Omental fat pad (tissue), 4 donors: ENCODE results near the gene PKN1. TPM values are rescaled to one million over a fixed set of nuclear protein-coding genes. Genes with fewer than 3 reads are reported as not detected.

Experiments used
- ATAC-seq: fragments of 150-250 bp; one replicate; pipeline ENCODE4 v1.9.1; 2016; ENCODE audit warnings: mild to moderate bottlenecking, moderate library complexity; ENCODE audit not compliant: low FRiP score
- DNase-seq: peaks from one replicate; pipeline ENCODE4 v3.0.0-alpha.2; 2019; ENCODE audit warnings: low spot score
- CTCF ChIP-seq, 3 donors: fragments of 450-650 bp; IDR thresholded peaks; one replicate each; pipeline ENCODE4 v1.5.1; 2016 to 2017; ENCODE audit warnings: antibody characterized with exemption in 3 of 3, mild to moderate bottlenecking in 3 of 3, moderate library complexity in 2 of 3
- total RNA-seq, 4 donors: library from RNA; depleted of rRNA; stranded (reverse); fragments of >200 nt; gene quantifications; one replicate each; pipeline ENCODE4 v1.1.0, GENCODE V29; 2016

The PKN1 gene
- total RNA-seq, 4 donors from 2014 or later: 47.3 to 104 (median 85.0) TPM

GRCh38 chr19:14411938-14412245 lies 21.2 kb upstream of the PKN1 start:
- DNase-seq: no peak
- no peak for ATAC-seq

GRCh38 chr19:14412324-14412995 lies 20.6 kb upstream of the PKN1 start:
- no peak for TF ChIP-seq CTCF (IDR thresholded peaks at IDR 0.05)
- DNase-seq (no peak), ATAC-seq (no peak)

More at GRCh38 chr19:14411938-14412245, 21.2 kb upstream of the PKN1 start:
- no peak for TF ChIP-seq CTCF (IDR thresholded peaks at IDR 0.05)

- DNase-seq (no peak), ATAC-seq (no peak)
- TF ChIP-seq CTCF (IDR thresholded peaks at IDR 0.05): no peak
These were observed 20.0 kb upstream of the PKN1 start for GRCh38 chr19:14412996-14413692.

- TF ChIP-seq CTCF (IDR thresholded peaks at IDR 0.05): no peak
- DNase-seq: no peak
- no peak for ATAC-seq
These were observed 19.4 kb upstream of the PKN1 start for GRCh38 chr19:14413693-14414181.

- TF ChIP-seq CTCF (IDR thresholded peaks at IDR 0.05): no peak
- DNase-seq (no peak), ATAC-seq (no peak)
These were observed 18.0 kb upstream of the PKN1 start for GRCh38 chr19:14414926-14415690.

- ATAC-seq (no peak), DNase-seq (no peak)
- TF ChIP-seq CTCF (IDR thresholded peaks at IDR 0.05): no peak
These were observed 16.3 kb upstream of the PKN1 start for GRCh38 chr19:14416817-14417231.
